ENCODE results near the gene WFDC10A.

Gene WFDC10A

DNA sequence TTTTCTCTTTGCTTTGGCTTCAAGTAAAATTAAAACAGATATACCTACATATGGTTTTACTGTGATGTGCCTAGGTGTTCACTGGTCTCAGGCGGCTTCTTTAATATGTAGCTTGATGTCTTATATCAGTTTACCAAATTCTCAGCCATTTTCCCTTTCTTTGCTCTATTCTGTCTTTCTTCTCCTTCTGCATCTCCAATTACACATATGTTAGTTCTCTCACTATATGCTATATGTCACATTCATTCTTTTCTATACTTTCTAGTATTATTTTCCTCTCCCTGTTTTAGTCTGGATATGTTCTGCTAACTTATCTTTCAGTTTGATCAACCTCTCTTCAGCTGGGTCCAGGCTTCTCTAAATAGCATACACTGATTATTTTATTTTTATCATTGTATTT lies 36.0 kb upstream of the WFDC10A start:
- DNase-seq (ENCODE audit: low read depth in 1 of 2, low spot score in 1 of 2): no peak
- Histone ChIP-seq H3K27me3 (ENCODE audit: insufficient read depth, poor library complexity, severe bottlenecking) (no peaks in the 10 kb centered on the region), H3K4me3 (replicated peaks; ENCODE audit: insufficient read depth, low read length) (no peak overlapping the region), H3K27ac (replicated peaks) (no peak overlapping the region)
- TF ChIP-seq CTCF (IDR thresholded peaks at IDR 0.05; ENCODE audit: insufficient read depth, low read length) (no peak), REST (IDR thresholded peaks at IDR 0.05; ENCODE audit: insufficient replicate concordance, low read depth) (no peak), GABPA (IDR thresholded peaks at IDR 0.05; ENCODE audit: low read depth) (no peak), POLR2AphosphoS5 (IDR thresholded peaks at IDR 0.05; ENCODE audit: low read depth) (no peak), SPI1 (IDR thresholded peaks at IDR 0.05; ENCODE audit: borderline replicate concordance, low read depth) (no peak)

DNA sequence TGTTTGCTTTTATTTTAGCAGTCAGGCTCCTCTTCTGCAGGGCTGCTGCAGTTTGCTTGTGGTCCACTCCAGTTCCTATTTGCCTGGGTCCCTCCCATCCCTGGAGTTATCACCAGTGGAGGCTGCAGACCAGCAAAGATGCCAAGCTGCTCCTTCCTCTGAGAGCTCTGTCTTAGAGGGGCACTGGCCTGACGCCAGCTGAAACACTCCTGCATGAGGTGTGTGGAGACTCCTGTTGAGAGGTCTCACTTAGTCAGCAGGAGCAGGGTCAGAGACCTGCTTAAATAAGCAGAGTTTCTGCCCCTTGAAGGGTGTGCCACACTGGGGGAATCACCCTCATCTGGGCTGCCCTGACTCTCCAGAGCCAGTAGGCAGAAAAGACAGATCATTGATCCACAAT lies 34.3 kb upstream of the WFDC10A start:
- TF ChIP-seq POLR2AphosphoS5 (IDR thresholded peaks at IDR 0.05; ENCODE audit: low read depth): no peak
- no peak for TF ChIP-seq SPI1 (IDR thresholded peaks at IDR 0.05; ENCODE audit: borderline replicate concordance, low read depth)
- TF ChIP-seq REST (IDR thresholded peaks at IDR 0.05; ENCODE audit: insufficient replicate concordance, low read depth): no peak
- TF ChIP-seq GABPA (IDR thresholded peaks at IDR 0.05; ENCODE audit: low read depth): no peak
- no peak for TF ChIP-seq CTCF (IDR thresholded peaks at IDR 0.05; ENCODE audit: insufficient read depth, low read length)
- no peak overlapping the region for H3K4me3 ChIP-seq (replicated peaks; ENCODE audit: insufficient read depth, low read length)
- DNase-seq (ENCODE audit: low read depth in 1 of 2, low spot score in 1 of 2): no peak
- H3K27me3 ChIP-seq (ENCODE audit: insufficient read depth, poor library complexity, severe bottlenecking): no peaks in the 10 kb centered on the region
- H3K27ac ChIP-seq (replicated peaks): no peak overlapping the region

GRCh38 chr20:45607810-45608209 lies 21.7 kb upstream of the WFDC10A start:
- no peak for TF ChIP-seq REST (IDR thresholded peaks at IDR 0.05; ENCODE audit: insufficient replicate concordance, low read depth)
- no peak for TF ChIP-seq SPI1 (IDR thresholded peaks at IDR 0.05; ENCODE audit: borderline replicate concordance, low read depth)
- no peak for TF ChIP-seq GABPA (IDR thresholded peaks at IDR 0.05; ENCODE audit: low read depth)
- no peak for TF ChIP-seq CTCF (IDR thresholded peaks at IDR 0.05; ENCODE audit: insufficient read depth, low read length)
- no peak for TF ChIP-seq POLR2AphosphoS5 (IDR thresholded peaks at IDR 0.05; ENCODE audit: low read depth)
- no peak for DNase-seq (ENCODE audit: low read depth in 1 of 2, low spot score in 1 of 2)
- Histone ChIP-seq H3K27me3 (ENCODE audit: insufficient read depth, poor library complexity, severe bottlenecking) (no peaks in the 10 kb centered on the region), H3K27ac (replicated peaks) (no peak overlapping the region), H3K4me3 (replicated peaks; ENCODE audit: insufficient read depth, low read length) (no peak overlapping the region)
